ENCODE measurements around the gene IFNL1.

- TF ChIP-seq SIN3A (IDR thresholded peaks at IDR 0.05; ENCODE audit: borderline replicate concordance, insufficient read depth, low read length) (no peak), POLR2AphosphoS5 (IDR thresholded peaks at IDR 0.05; ENCODE audit: low read depth, low read length) (no peak), TAF1 (IDR thresholded peaks at IDR 0.05; ENCODE audit: borderline replicate concordance, insufficient read depth, low read length) (no peak)
Measured at GRCh38 chr19:39347332-39348164, 51.3 kb downstream of the IFNL1 start.

All from PFSK-1 (cell line).